CD4-positive, alpha-beta memory T cell (primary cell): ENCODE results near the gene TBC1D2B. TPM values are rescaled to one million over a fixed set of nuclear protein-coding genes. Genes with fewer than 3 reads are reported as not detected.
A peak's percentile ranks its signal among the peaks of the same experiment; 100 is the strongest.
"Not testable (repeated sequence)": the region's sequence is repeated elsewhere in the genome, so short reads cannot be mapped to it uniquely, and the experiment has no call there.

Experiments
- CTCF ChIA-PET: fragments of 350-600 bp; sonication (Branson Sonifier 250); formaldehyde crosslinking; loops from one replicate; lab custom pipeline; 2021; ENCODE audit warnings: inconsistent platforms; ENCODE audit not compliant: partially characterized antibody; lab: Charles Lee
- POLR2A ChIA-PET: fragments of 350-600 bp; sonication (Branson Sonifier 250); formaldehyde crosslinking; loops from one replicate; lab custom pipeline; 2021; ENCODE audit not compliant: partially characterized antibody; lab: Charles Lee
- DNase-seq, 5 donors: peaks; one replicate each; pipeline versions ENCODE4 v3.0.0 to v3.0.0-alpha.2; 2020 to 2022; ENCODE audit warnings: mixed read lengths in 1 of 5
- H3K27ac ChIP-seq: one replicate; pipeline ENCODE4 v1.7.0; 2013; ENCODE audit warnings: low read depth, low read length
- H3K27me3 ChIP-seq: 2 replicates; pipeline ENCODE4 v1.7.0; 2013; ENCODE audit warnings: mild to moderate bottlenecking, low read length, moderate library complexity; ENCODE audit not compliant: insufficient read depth
- H3K36me3 ChIP-seq: 2 replicates; pipeline ENCODE4 v1.7.0; 2013; ENCODE audit warnings: mild to moderate bottlenecking, low read length, moderate library complexity; ENCODE audit not compliant: insufficient read depth
- H3K4me1 ChIP-seq: 2 replicates; pipeline ENCODE4 v1.7.0; 2013; ENCODE audit warnings: mild to moderate bottlenecking, low read length, moderate library complexity; ENCODE audit not compliant: insufficient read depth
- H3K4me3 ChIP-seq, 2 donors: one replicate each; pipeline ENCODE4 v1.7.0; 2013; ENCODE audit warnings: low read length in 2 of 2, mild to moderate bottlenecking in 1 of 2
- H3K9me3 ChIP-seq, 2 donors: one replicate each; pipeline ENCODE4 v1.7.0; 2013; ENCODE audit warnings: low read length in 2 of 2, control low read depth in 1 of 2; ENCODE audit not compliant: control insufficient read depth in 1 of 2
- H3K27ac Mint-ChIP-seq, 7 donors: one replicate each; pipeline ENCODE4 v1.8.0; 2020 to 2021; ENCODE audit warnings: mixed read lengths in 7 of 7, mild to moderate bottlenecking in 6 of 7, inconsistent platforms in 3 of 7, moderate library complexity in 3 of 7
- H3K27me3 Mint-ChIP-seq, 2 donors: one replicate each; pipeline ENCODE4 v1.8.0; 2020 to 2021; ENCODE audit warnings: mixed read lengths in 2 of 2
- H3K36me3 Mint-ChIP-seq, 2 donors: one replicate each; pipeline ENCODE4 v1.8.0; 2020 to 2021; ENCODE audit warnings: mixed read lengths in 2 of 2, inconsistent platforms in 1 of 2, mild to moderate bottlenecking in 1 of 2
- H3K4me1 Mint-ChIP-seq, 4 donors: one replicate each; pipeline ENCODE4 v1.8.0; 2020 to 2021; ENCODE audit warnings: mixed read lengths in 4 of 4, mild to moderate bottlenecking in 1 of 4
- H3K4me3 Mint-ChIP-seq, 8 donors: one replicate each; pipeline ENCODE4 v1.8.0; 2020 to 2021; ENCODE audit warnings: mixed read lengths in 8 of 8, mild to moderate bottlenecking in 7 of 8, moderate library complexity in 6 of 8, inconsistent platforms in 3 of 8
- H3K9me3 Mint-ChIP-seq, 8 donors: one replicate each; pipeline ENCODE4 v1.8.0; 2020 to 2021; ENCODE audit warnings: mixed read lengths in 8 of 8, mild to moderate bottlenecking in 5 of 8, inconsistent platforms in 3 of 8, moderate library complexity in 1 of 8
- intact Hi-C: fragments of 100-400 bp; cut with micrococcal nuclease; formaldehyde crosslinking; loops from one replicate; pipeline ENCODE4 v1.15.1; 2023
- polyA plus RNA-seq, 2 donors: library from polyadenylated mRNA; unstranded; fragments of 300-500 nt; fragmentation: Illumina TruSeq; gene quantifications; one replicate each; pipeline ENCODE4 v1.2.3, GENCODE V29; 2021
- total RNA-seq, 2 experiments: library from RNA; stranded (reverse); gene quantifications; one replicate each; pipeline ENCODE4 v1.2.3, GENCODE V29; 2021

The TBC1D2B gene
- total and polyA plus RNA-seq, 4 experiments from 2014 or later = 5.6 to 114 (median 66.8) TPM

DNA sequence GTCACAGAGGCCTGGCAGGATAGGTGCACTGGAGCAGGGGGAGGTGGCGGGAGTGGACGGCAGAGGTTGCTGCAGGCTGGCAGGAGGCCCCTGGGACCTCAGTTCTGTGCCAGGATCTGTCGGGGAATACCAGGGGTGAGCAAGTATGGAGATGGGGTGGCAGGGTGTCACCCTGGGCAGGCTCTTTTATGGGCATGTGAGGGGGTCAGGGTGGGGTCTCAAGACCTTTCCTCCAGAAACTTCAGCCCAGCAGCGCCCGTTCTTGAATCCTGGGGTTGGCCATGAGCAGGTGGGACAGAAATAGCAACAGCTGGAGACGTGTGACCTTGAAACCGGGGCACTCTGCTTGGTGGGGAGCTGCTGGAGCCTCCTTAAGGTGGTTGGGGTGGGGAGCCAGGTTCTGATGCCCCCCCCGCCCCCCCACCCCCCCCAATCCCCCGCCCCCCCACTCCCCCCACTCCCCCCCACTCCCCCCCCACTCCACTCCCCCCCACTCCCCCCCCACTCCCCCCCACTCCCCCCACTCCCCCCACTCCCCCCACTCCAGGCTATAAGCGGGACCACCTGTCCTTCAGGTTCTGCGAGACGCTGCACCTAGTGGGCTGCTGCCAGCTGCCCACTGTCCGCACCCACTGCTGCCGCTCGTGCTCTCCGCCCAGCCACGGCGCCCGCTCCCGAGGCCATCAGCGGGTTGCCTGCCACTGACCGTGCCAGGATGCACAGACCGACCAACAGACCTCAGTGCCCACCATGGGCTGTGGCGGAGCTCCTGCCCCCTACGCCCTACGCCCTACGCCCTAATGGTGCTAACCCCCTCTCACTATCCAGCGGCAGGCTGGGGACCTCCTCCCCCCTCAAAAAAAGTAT is 84.9 kb downstream of the TBC1D2B start:
- ChIA-PET POLR2A (no interaction called here), CTCF (interaction anchor here (11.2 kb wide), 1 partner anchor 118 kb away, joined by 172 read pairs; no protein-coding TSS in a partner anchor)
- Histone ChIP-seq H3K9me3 (no peaks in the 10 kb centered on the region), H3K27ac (no peak overlapping the region), H3K4me1 (peaks cover 13% of the 10 kb centered on the region), H3K4me3 (no peak overlapping the region), H3K36me3 (peaks cover 4% of the 10 kb centered on the region), H3K27me3 (no peaks in the 10 kb centered on the region)
- H3K27me3 Mint-ChIP-seq = no peaks in the 10 kb centered on the region
- no peak overlapping the region for H3K4me3 Mint-ChIP-seq
- H3K4me1 Mint-ChIP-seq = peaks cover 10 to 26% (median 14%) of the 10 kb centered on the region in 4 donors
- H3K27ac Mint-ChIP-seq = peak overlapping the region in 4 of 7 donors; percentile 48 to 76 (median 72)
- peaks cover 0 to 4% (median 0%) of the 10 kb centered on the region in 8 donors for H3K9me3 Mint-ChIP-seq
- H3K36me3 Mint-ChIP-seq = peaks cover 4 to 27% of the 10 kb centered on the region in 2 donors
- no peak for DNase-seq
- intact Hi-C loops = no loop called here

DNA sequence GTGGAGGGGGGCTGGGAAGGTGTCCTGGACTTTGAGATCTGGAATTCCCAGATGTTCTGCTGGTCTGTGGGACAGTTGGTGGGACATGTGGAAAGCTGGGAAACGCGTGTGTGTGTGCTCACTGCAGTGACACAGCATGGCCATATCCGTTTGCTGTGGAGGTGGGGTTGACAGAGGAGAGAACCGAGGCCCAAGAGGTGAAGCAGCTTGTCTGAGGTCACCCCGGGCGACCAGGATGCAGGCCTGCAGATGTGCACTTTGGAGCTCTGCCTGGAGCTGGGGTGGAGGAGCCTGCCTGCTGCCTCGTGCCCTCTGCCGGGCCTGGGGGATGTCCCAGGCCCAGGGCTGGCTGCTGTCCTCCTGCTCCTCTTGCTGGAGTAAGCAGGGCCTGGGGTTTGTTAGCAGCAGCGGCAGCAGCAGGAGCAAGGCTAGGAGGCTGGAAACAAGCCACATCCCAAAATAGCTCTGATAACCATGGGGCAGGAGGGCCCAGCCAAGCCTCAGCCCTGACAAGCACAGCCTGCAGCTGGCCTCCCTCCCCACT is 85.8 kb downstream of the TBC1D2B start:
- H3K9me3 Mint-ChIP-seq, H3K27ac ChIP-seq, DNase-seq, H3K27me3 ChIP-seq, H3K4me3 ChIP-seq, H3K27me3 Mint-ChIP-seq, H3K9me3 ChIP-seq, POLR2A ChIA-PET, intact Hi-C loops, H3K36me3 ChIP-seq: not testable (repeated sequence)
- Mint-ChIP-seq H3K27ac (peak overlapping the region in 4 of 7 donors; percentile 68 to 89 (median 84)), H3K36me3 (peaks cover 0 to 20% of the 10 kb centered on the region in 2 donors), H3K4me1 (peaks cover 10 to 26% (median 14%) of the 10 kb centered on the region in 4 donors), H3K4me3 (peak overlapping the region in 1 of 8 donors; percentile 28)
- CTCF ChIA-PET = interaction anchor here (1.8 kb wide), 1 partner anchor 117 kb away, joined by 11 read pairs; no protein-coding TSS in a partner anchor
- H3K4me1 ChIP-seq = peaks cover 13% of the 10 kb centered on the region

DNA sequence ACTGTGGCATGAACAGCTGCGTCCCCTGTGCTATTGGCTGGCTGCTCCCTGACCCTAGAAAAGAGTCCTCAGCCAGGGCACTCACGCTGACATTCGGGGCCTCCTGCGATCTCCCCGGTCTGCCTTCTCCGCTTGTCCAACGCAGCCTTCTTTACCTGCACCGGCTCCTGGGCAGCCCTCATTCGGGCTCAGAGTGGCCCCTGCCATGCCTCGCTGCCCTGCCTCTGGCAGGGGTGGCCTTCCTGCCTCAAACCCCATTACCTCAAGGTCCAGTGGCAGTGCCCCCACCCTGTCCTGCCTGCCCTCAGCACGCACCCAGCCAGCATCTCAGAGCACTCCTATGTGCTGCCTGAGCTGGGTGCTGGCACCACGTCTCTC is 86.5 kb downstream of the TBC1D2B start:
- peaks cover 0 to 4% (median 0%) of the 10 kb centered on the region in 8 donors for H3K9me3 Mint-ChIP-seq
- intact Hi-C loops = no loop called here
- H3K36me3 ChIP-seq = no peaks in the 10 kb centered on the region
- no peaks in the 10 kb centered on the region for H3K27me3 Mint-ChIP-seq
- peak overlapping the region in 1 of 8 donors; percentile 55 for H3K4me3 Mint-ChIP-seq
- no peaks in the 10 kb centered on the region for H3K9me3 ChIP-seq
- no peaks in the 10 kb centered on the region for H3K27me3 ChIP-seq
- peaks cover 0 to 15% of the 10 kb centered on the region in 2 donors for H3K36me3 Mint-ChIP-seq
- no peak overlapping the region for H3K4me3 ChIP-seq
- H3K4me1 ChIP-seq = peaks cover 13% of the 10 kb centered on the region
- CTCF ChIA-PET = interaction anchor here (1.8 kb wide), 1 partner anchor 117 kb away, joined by 11 read pairs; no protein-coding TSS in a partner anchor
- no peak overlapping the region for H3K27ac ChIP-seq
- POLR2A ChIA-PET = interaction anchor here (0.6 to 1.0 kb wide), 2 partner anchors 18 to 49 kb away, joined by 3 read pairs; no protein-coding TSS in a partner anchor
- peak overlapping the region in 3 of 7 donors; percentile 76 to 96 (median 83) for H3K27ac Mint-ChIP-seq
- H3K4me1 Mint-ChIP-seq = peaks cover 10 to 26% (median 14%) of the 10 kb centered on the region in 4 donors
- no peak for DNase-seq

DNA sequence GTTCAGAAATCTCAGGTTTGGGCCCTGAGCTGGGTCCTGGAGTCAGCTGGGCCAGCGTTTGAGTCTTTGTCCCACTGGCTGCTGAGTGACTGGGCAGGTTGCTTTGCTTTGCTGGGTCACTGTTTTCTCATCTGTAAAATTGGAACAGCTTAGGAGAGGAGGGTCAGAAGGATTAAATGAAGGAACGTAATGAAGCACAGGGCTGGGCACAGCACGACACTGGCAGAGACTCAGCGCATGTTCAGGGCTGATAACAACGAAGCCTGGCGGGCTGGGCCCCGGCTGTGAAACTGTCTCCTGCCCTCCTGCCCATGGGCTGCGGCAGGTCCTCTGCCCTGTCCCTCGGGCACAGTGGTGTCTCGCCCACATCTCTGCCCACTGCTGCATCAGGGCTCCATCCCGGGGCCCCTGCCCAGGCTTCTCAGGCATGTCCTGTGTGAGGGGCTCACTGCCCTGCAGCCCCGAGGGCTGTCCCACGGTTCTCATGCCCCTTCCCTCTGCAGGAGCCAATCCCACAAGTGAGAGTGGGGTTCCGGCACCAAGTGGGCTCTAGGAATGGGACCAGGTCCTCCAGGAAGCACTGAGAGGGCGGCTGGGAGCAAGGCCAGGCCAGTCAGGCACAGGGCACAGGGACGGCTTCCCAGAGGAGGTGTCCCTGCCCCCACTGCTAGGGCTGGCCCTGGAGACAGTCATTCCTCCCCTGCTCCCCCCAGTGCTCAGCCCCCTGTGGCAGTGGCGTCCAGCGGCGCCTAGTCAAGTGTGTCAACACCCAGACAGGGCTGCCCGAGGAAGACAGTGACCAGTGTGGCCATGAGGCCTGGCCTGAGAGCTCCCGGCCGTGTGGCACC is 88.0 kb downstream of the TBC1D2B start:
- H3K4me3 Mint-ChIP-seq = no peak overlapping the region

DNA sequence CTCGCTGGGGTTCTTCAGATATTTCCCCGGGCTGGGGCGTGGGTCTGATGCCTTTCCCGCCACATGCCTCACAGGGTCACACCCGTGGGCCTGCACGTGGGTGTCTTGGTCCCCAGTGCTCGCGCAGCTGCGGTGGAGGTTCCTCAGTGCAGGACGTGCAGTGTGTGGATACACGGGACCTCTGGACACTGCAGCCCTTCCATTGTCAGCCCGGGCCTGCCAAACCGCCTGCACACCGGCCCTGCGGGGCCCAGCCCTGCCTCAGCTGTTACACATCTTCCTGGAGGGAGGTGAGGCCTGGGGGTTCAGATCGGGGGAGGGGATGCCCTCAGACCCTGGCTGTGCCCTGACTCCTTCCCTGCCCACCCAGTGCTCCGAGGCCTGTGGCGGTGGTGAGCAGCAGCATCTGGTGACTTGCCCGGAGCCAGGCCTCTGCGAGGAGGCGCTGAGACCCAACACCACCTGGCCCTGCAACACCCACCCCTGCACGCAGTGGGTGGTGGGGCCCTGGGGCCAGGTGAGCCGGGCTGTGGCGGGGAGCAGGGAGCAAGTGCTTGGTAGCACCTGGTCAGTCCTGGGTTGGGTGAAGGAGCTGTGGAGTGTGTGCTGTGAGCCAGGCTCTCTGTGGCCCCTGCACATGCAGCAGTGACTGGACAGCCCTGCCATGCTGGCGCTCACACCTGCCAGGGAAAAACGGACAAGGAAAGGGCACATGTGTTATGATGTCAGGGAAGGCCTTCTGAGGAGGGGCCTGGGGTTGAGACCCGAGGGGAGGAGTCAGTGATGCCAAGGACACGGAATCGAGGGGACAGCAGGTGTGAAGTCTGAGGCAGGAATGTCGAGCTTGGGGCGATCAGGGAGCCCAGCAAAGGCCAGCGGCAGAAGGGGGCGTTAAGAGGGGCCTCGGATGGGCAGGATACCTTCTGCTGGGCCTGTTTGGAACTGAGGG is 88.9 kb downstream of the TBC1D2B start:
- peaks cover 13% of the 10 kb centered on the region for H3K4me1 ChIP-seq
- no peaks in the 10 kb centered on the region for H3K36me3 ChIP-seq
- peaks cover 0 to 7% of the 10 kb centered on the region in 2 donors for H3K36me3 Mint-ChIP-seq
- H3K27ac Mint-ChIP-seq = peak overlapping the region in 3 of 7 donors; percentile 49 to 62 (median 59)
- no peak overlapping the region for H3K27ac ChIP-seq
- CTCF ChIA-PET = no interaction called here
- no peak overlapping the region for H3K4me3 ChIP-seq
- no peaks in the 10 kb centered on the region for H3K9me3 ChIP-seq
- no peaks in the 10 kb centered on the region for H3K27me3 Mint-ChIP-seq
- DNase-seq = no peak
- POLR2A ChIA-PET = no interaction called here
- peak overlapping the region in 1 of 8 donors; percentile 43 for H3K4me3 Mint-ChIP-seq
- H3K4me1 Mint-ChIP-seq = peaks cover 10 to 26% (median 14%) of the 10 kb centered on the region in 4 donors
- H3K27me3 ChIP-seq = no peaks in the 10 kb centered on the region
- intact Hi-C loops = no loop called here
- peaks cover 0 to 7% (median 0%) of the 10 kb centered on the region in 8 donors for H3K9me3 Mint-ChIP-seq

More for the DNA sequence above, 88.0 kb downstream of the TBC1D2B start:
- Mint-ChIP-seq H3K36me3 (peaks cover 0 to 9% of the 10 kb centered on the region in 2 donors), H3K27me3 (no peaks in the 10 kb centered on the region), H3K4me1 (peaks cover 10 to 26% (median 14%) of the 10 kb centered on the region in 4 donors), H3K27ac (peak overlapping the region in 2 of 7 donors; percentile 49 to 62), H3K9me3 (peaks cover 0 to 4% (median 0%) of the 10 kb centered on the region in 8 donors)
- Histone ChIP-seq H3K4me3 (no peak overlapping the region), H3K27me3 (no peaks in the 10 kb centered on the region), H3K36me3 (no peaks in the 10 kb centered on the region), H3K27ac (no peak overlapping the region), H3K4me1 (peaks cover 13% of the 10 kb centered on the region), H3K9me3 (no peaks in the 10 kb centered on the region)
- ChIA-PET CTCF (interaction anchor here (1.8 kb wide), 1 partner anchor 119 kb away, joined by 11 read pairs; no protein-coding TSS in a partner anchor), POLR2A (interaction anchor here (1.0 kb wide), 1 partner anchor 45 kb away, joined by 3 read pairs; no protein-coding TSS in a partner anchor)
- intact Hi-C loops = no loop called here
- DNase-seq = no peak

DNA sequence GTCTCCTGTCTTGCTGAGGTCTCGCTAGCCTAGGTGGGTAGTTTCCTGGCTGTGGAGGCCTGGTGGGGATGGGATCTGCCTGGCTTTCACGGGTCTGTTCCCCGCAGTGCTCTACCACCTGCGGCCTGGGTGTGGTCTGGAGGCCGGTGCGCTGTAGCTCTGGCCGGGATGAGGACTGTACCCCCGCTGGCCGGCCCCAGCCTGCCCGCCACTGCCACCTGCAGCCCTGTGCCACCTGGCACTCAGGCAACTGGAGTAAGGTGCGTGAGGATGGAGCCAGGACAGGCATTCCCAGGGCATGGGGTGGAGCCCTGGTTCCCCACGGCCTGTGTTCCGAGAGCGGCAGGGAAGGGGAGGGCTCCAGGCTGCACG is 89.8 kb downstream of the TBC1D2B start:
- CTCF ChIA-PET = interaction anchor here (1.4 kb wide), 1 partner anchor 120 kb away, joined by 3 read pairs; no protein-coding TSS in a partner anchor
- intact Hi-C loops, H3K27me3 Mint-ChIP-seq, POLR2A ChIA-PET, H3K9me3 Mint-ChIP-seq, H3K36me3 ChIP-seq, H3K27ac Mint-ChIP-seq, DNase-seq, H3K4me3 Mint-ChIP-seq, H3K4me3 ChIP-seq, H3K27ac ChIP-seq, H3K9me3 ChIP-seq, H3K27me3 ChIP-seq, H3K36me3 Mint-ChIP-seq: not testable (repeated sequence)
- peaks cover 10 to 26% (median 17%) of the 10 kb centered on the region in 4 donors for H3K4me1 Mint-ChIP-seq
- peaks cover 13% of the 10 kb centered on the region for H3K4me1 ChIP-seq
